IPS-18a (cell line): Measurements from ENCODE around the gene GDF15.

Source experiments
- H3K27ac ChIP-seq: one replicate; pipeline ENCODE4 v1.5.1; 2013; ENCODE audit warnings: low read length
- H3K27me3 ChIP-seq: one replicate; pipeline ENCODE4 v1.6.1; 2013; ENCODE audit warnings: mild to moderate bottlenecking, low read length; ENCODE audit not compliant: control insufficient read depth, insufficient read depth
- H3K36me3 ChIP-seq: one replicate; pipeline ENCODE4 v1.6.1; 2013; ENCODE audit warnings: low read depth, low read length; ENCODE audit not compliant: control insufficient read depth
- H3K4me1 ChIP-seq: one replicate; pipeline ENCODE4 v1.6.1; 2013; ENCODE audit warnings: low read depth, low read length; ENCODE audit not compliant: control insufficient read depth
- H3K4me3 ChIP-seq: one replicate; pipeline ENCODE4 v1.5.1; 2013; ENCODE audit warnings: low read length
- H3K9ac ChIP-seq: one replicate; pipeline ENCODE4 v1.6.1; 2013; ENCODE audit warnings: mild to moderate bottlenecking, low read length, moderate library complexity
- H3K9me3 ChIP-seq: one replicate; pipeline ENCODE4 v1.6.1; 2013; ENCODE audit warnings: low read depth, low read length; ENCODE audit not compliant: control insufficient read depth

The GDF15 gene

DNA sequence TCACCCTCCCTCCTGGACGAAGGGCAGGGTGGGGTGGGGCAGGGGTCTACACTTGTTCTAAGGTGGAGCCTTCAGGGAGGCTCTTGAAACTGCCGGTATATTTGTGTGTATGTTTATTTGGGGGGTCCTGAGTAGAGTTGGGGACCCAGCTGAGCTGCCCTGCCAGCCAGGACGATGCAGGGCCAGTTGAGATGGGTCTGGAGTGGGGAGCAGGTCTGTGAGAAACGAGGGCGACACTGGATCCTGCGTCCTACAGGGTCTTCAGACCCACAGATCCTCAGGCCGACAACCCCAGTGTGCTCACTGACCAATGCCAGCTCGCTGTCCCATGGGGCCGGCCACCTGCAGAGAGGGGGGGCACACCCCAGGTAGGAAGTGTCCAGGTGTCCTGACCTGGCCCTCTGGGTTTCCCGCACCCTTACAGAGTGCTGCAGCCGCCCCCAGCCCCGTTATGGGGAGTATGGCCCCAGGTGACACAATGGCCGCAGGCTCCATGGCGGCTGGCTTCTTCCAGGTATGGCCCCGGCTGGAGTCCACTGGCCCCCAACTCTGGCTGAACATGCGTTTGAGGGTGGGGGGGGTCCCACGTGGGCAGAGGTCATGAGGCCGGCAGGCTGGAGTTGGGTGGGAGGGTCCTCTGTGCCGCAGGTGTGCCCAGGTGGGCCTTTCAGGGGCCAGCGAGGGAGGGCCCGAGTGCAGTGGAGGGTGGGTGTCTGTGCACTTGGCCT, 44.6 kb downstream of the GDF15 start:
- Histone ChIP-seq H3K27ac (no peak overlapping the region), H3K4me1 (peaks cover 19% of the 10 kb centered on the region), H3K9me3 (no peaks in the 10 kb centered on the region), H3K4me3 (no peak overlapping the region), H3K36me3 (peaks cover 9% of the 10 kb centered on the region), H3K9ac (no peak overlapping the region), H3K27me3 (no peaks in the 10 kb centered on the region)

DNA sequence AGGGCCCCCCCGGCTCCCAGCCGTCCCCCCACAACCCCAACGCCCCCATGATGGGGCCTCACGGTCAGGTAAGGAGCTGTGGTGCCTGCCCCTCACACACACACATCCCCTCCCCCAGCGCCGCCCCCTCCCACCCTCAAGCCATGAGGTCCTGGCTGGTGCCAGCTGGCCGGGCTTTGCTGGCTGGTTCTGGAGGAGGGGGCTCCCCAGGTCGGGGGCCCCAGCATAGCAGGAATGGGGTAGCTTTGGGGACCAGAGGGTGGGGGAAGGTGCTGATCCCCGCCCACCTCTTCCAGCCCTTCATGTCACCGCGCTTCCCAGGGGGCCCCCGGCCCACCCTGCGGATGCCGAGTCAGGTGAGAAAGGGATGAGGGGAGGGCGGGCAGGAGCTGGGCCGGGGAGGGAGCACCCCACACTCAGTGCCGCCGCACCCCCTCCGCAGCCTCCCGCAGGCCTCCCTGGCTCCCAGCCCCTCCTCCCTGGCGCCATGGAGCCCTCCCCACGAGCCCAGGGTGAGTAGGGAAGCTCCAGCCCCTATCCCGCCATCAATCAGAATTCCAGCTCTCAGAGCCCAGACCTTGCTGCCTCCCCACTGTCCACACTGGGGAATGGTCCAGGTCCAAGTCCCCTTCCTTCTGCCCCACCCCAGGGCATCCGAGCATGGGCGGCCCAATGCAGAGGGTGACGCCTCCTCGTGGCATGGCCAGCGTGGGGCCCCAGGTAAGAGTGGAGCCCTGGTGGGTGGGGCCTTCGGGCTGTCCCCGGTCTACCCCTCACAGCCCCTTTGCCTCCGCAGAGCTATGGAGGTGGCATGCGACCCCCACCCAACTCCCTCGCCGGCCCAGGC, 45.6 kb downstream of the GDF15 start:
- H3K27me3 ChIP-seq: no peaks in the 10 kb centered on the region
- H3K4me1 ChIP-seq: peaks cover 19% of the 10 kb centered on the region
- no peak overlapping the region for H3K4me3 ChIP-seq
- H3K9ac ChIP-seq: no peak overlapping the region
- H3K9me3 ChIP-seq: no peaks in the 10 kb centered on the region
- peaks cover 12% of the 10 kb centered on the region for H3K36me3 ChIP-seq
- H3K27ac ChIP-seq: no peak overlapping the region

- peaks cover 12% of the 10 kb centered on the region for H3K36me3 ChIP-seq
- no peaks in the 10 kb centered on the region for H3K27me3 ChIP-seq
- H3K27ac ChIP-seq: no peak overlapping the region
- peaks cover 19% of the 10 kb centered on the region for H3K4me1 ChIP-seq
- H3K9me3 ChIP-seq: no peaks in the 10 kb centered on the region
- H3K9ac ChIP-seq: peak overlapping the region; percentile 40
- H3K4me3 ChIP-seq: peak overlapping the region; percentile 53
These were observed 46.5 kb downstream of the GDF15 start for GRCh38 chr19:18432275-18433014.

- Histone ChIP-seq H3K27me3 (no peaks in the 10 kb centered on the region), H3K9ac (peak overlapping the region; percentile 40), H3K27ac (no peak overlapping the region), H3K36me3 (peaks cover 12% of the 10 kb centered on the region), H3K9me3 (no peaks in the 10 kb centered on the region), H3K4me1 (peaks cover 19% of the 10 kb centered on the region), H3K4me3 (peak overlapping the region; percentile 53)
These were observed 47.2 kb downstream of the GDF15 start for GRCh38 chr19:18433015-18433691.

GRCh38 chr19:18433735-18434398, 47.9 kb downstream of the GDF15 start:
- no peaks in the 10 kb centered on the region for H3K27me3 ChIP-seq
- peaks cover 12% of the 10 kb centered on the region for H3K36me3 ChIP-seq
- H3K27ac ChIP-seq: no peak overlapping the region
- H3K4me1 ChIP-seq: peaks cover 18% of the 10 kb centered on the region
- peak overlapping the region; percentile 46 for H3K4me3 ChIP-seq
- no peak overlapping the region for H3K9ac ChIP-seq
- H3K9me3 ChIP-seq: no peaks in the 10 kb centered on the region

- Histone ChIP-seq H3K9me3 (no peaks in the 10 kb centered on the region), H3K4me3 (peak overlapping the region; percentile 46), H3K36me3 (peaks cover 12% of the 10 kb centered on the region), H3K27me3 (no peaks in the 10 kb centered on the region), H3K9ac (no peak overlapping the region), H3K27ac (no peak overlapping the region), H3K4me1 (peaks cover 23% of the 10 kb centered on the region)
These were observed 48.6 kb downstream of the GDF15 start for GRCh38 chr19:18434411-18435175.

DNA sequence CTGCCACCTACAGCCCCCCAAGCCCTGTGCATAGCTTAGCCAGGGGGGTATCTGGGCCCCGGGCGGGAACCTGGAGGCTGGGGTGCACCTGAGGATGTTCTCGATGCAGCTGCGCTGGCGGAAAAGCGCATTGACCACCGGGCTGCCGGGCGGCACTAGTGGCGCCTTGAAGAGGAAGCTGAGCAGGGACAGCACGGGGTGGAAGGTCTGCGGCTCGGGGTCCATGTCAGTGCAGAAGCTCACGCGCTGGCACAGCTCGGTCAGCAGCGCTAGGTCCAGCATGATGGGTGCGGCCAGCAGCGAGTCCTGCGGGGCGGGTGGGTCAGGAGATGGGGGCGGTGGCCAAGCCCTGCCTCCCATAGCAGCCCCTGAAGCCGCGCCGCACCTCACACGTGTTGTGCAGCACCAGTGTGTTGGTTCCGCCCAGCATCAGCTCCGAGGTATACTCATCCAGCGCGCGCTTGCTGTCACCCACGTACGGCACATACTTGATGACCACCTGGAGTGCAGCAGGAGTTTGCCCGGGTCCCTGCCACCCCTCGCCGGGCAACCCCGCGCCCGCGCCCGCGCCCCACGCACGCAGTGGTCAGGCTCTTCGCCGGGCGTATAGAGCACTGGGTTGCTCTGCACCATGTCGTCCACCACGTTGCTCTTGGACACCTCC, 49.4 kb downstream of the GDF15 start:
- H3K27me3 ChIP-seq: no peaks in the 10 kb centered on the region
- H3K9ac ChIP-seq: no peak overlapping the region
- peaks cover 19% of the 10 kb centered on the region for H3K4me1 ChIP-seq
- H3K36me3 ChIP-seq: peaks cover 12% of the 10 kb centered on the region
- H3K4me3 ChIP-seq: no peak overlapping the region
- H3K27ac ChIP-seq: no peak overlapping the region
- no peaks in the 10 kb centered on the region for H3K9me3 ChIP-seq

DNA sequence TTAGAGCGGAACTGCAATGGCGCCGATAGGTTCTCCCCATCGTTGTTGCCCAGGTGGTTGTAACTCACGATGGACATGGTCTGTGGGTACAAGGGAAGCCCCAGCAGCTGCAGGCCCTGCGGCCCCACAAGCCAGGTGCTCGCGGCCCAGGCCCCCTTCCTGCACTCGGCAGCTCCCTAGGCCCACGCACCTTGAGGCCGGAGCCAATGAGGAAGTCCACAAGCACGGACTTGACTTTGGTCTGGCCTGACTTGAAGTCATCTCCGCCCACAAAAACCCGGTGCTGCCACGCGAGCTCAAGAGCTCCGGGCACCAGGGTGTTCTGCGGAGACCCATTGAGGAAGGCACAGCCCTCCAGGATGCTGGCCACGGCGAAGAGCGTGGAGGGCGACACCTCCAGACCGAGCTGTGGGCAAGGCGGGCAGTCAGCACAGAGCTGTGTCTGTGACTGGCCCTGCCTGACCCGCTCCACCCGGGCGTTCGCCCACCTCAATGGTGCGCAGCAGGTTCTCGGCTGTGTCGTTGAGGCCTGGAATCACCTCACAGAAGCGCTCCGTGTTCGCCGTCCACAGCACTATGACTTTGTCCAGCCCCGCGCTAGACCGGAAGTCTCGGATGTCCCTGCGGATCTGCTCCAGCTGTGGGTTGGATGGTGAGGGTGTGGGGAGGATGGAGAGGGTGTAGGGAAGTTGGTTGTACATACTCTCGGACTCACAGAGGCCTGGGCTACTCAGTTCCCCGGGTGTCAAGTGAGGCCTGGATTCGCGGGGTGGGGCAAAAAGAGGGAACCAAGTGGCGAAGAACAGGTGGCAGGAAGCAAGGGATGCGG, 50.1 kb downstream of the GDF15 start:
- no peaks in the 10 kb centered on the region for H3K27me3 ChIP-seq
- no peaks in the 10 kb centered on the region for H3K9me3 ChIP-seq
- H3K9ac ChIP-seq: no peak overlapping the region
- peaks cover 12% of the 10 kb centered on the region for H3K36me3 ChIP-seq
- H3K4me1 ChIP-seq: peaks cover 19% of the 10 kb centered on the region
- H3K4me3 ChIP-seq: peak overlapping the region; percentile 67
- H3K27ac ChIP-seq: no peak overlapping the region

DNA sequence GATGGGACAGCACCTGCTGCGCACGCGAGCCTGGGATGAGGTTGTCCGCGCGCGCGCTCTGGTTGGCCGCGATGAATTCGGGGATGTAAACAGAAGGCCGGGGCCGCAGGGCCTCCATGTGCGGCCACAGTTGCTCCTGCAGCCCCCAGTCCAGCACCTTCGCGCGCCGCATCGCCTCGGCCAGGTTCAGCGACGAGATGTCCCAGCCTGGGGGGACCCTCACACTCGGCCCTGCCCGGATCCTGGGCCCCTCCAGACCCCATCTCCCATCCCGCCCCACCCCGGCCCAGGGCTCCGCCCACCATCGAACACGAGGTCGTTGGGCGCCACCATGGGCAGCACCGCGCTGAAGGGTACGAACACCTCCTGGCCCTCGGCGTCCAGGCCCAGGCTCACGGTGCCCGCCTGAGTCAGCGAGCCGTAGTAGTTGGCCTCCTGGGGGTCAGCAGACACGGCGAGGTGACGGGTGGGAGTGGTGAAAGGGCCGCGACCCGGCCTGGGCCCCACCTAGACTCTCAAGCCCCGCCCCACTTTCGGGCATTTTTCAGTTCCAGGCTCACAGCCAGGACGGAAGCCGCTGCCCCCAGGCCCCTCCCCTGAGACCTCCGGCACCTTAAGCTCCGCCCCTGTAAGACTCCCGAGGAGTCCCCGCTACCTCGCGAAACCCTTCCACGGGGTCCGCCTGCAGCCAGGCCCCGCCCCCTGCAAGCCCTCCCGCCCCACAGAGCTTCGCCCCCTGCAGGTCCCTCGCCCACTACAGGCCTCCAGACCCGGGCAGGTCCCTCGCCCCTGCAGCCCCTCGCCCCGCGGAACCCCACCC, 50.9 kb downstream of the GDF15 start:
- Histone ChIP-seq H3K36me3 (peaks cover 12% of the 10 kb centered on the region), H3K9me3 (no peaks in the 10 kb centered on the region), H3K4me1 (peaks cover 19% of the 10 kb centered on the region), H3K27me3 (no peaks in the 10 kb centered on the region), H3K4me3 (peak overlapping the region; percentile 67), H3K9ac (peak overlapping the region; percentile 50), H3K27ac (no peak overlapping the region)
